ENCODE results near the gene DLGAP1. TPM values are rescaled to one million over a fixed set of nuclear protein-coding genes. Genes with fewer than 3 reads are reported as not detected.

The DLGAP1 gene
- total and polyA plus RNA-seq, 7 donors, result 0.13 to 2.6 (median 1.3) TPM; not detected in 1

- H3K36me3 ChIP-seq, result no peaks in the 10 kb centered on the region
- H3K4me3 ChIP-seq, result no peak overlapping the region
- no peak overlapping the region for H3K27ac ChIP-seq
- no peaks in the 10 kb centered on the region for H3K4me1 ChIP-seq
- WGBS, 2 donors, result 18 to 21% methylated on average over 3 of the region's 3 CpGs
- H3K9me3 ChIP-seq, result no peaks in the 10 kb centered on the region
- H3K27me3 ChIP-seq, result no peaks in the 10 kb centered on the region
- DNase-seq, result no peak
- TF ChIP-seq CTCF (IDR thresholded peaks at IDR 0.05) (no peak), EP300 (IDR thresholded peaks at IDR 0.05) (no peak)
- intact Hi-C loops (cut with DNase I), result no loop called here
Measured at GRCh38 chr18:4384932-4385331, 70.2 kb downstream of the DLGAP1 start.

- Histone ChIP-seq H3K4me3 (no peak overlapping the region), H3K27ac (no peak overlapping the region), H3K9me3 (peaks cover 0 to 3% (median 0%) of the 10 kb centered on the region in 4 donors), H3K27me3 (no peaks in the 10 kb centered on the region), H3K4me1 (no peaks in the 10 kb centered on the region), H3K36me3 (no peaks in the 10 kb centered on the region)
- intact Hi-C loops (cut with DNase I), result no loop called here
- TF ChIP-seq POLR2A (IDR thresholded peaks at IDR 0.05), result no peak
- no peak for TF ChIP-seq EP300 (IDR thresholded peaks at IDR 0.05)
- TF ChIP-seq POLR2AphosphoS5 (IDR thresholded peaks at IDR 0.05), result no peak
- no peak for TF ChIP-seq CTCF (IDR thresholded peaks at IDR 0.05)
- 63 to 76% methylated on average over 1 of the region's 1 CpG for WGBS, 2 donors
- DNase-seq, result no peak
Measured at GRCh38 chr18:4374564-4374963, 80.5 kb downstream of the DLGAP1 start.

- no peak for DNase-seq
- no peaks in the 10 kb centered on the region for H3K4me1 ChIP-seq
- H3K4me3 ChIP-seq, result no peak overlapping the region
- intact Hi-C loops (cut with DNase I), result no loop called here
- no peaks in the 10 kb centered on the region for H3K36me3 ChIP-seq
- H3K27me3 ChIP-seq, result no peaks in the 10 kb centered on the region
- H3K27ac ChIP-seq, result no peak overlapping the region
- H3K9me3 ChIP-seq, result peaks cover 0 to 3% (median 0%) of the 10 kb centered on the region in 4 donors
- TF ChIP-seq CTCF (IDR thresholded peaks at IDR 0.05) (no peak), POLR2A (IDR thresholded peaks at IDR 0.05) (no peak)
- WGBS, 2 donors, result 74 to 86% methylated on average over 4 of the region's 4 CpGs
Measured at GRCh38 chr18:4369705-4370104, 85.4 kb downstream of the DLGAP1 start.

DNA sequence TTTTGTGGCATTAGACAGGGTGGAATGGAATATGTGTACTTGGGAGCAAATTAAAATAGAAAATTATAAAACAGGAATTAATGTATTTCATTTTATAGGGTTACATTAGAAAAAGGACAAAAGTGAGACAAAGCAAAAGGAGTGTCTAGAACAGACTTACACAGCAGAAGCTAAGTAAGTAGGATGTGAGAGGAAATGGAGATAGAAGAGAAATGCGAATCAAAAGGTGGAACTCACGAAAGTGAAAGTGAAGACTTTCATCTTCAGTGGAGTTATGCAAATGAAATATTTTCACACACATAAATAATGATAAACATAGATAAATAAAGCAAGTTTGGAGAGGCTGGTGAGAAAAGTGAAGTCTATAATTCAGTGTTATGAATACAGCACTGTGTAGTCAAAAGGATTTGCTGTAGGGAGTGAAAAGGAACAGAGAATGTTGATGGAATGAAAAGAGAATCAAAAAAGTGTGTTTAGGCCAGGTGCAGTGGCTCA is 94.8 kb downstream of the DLGAP1 start:
- no peak for DNase-seq
- Histone ChIP-seq H3K27me3 (no peaks in the 10 kb centered on the region), H3K9me3 (peaks cover 0 to 3% (median 0%) of the 10 kb centered on the region in 4 donors), H3K36me3 (no peaks in the 10 kb centered on the region), H3K4me3 (no peak overlapping the region), H3K4me1 (no peaks in the 10 kb centered on the region), H3K27ac (no peak overlapping the region)
- 67 to 89% methylated on average over 2 of the region's 2 CpGs for WGBS, 2 donors
- intact Hi-C loops (cut with DNase I), result no loop called here
- no peak for TF ChIP-seq POLR2A (IDR thresholded peaks at IDR 0.05)
- no peak for TF ChIP-seq EP300 (IDR thresholded peaks at IDR 0.05)
- no peak for TF ChIP-seq POLR2AphosphoS5 (IDR thresholded peaks at IDR 0.05)
- no peak for TF ChIP-seq CTCF (IDR thresholded peaks at IDR 0.05)

DNA sequence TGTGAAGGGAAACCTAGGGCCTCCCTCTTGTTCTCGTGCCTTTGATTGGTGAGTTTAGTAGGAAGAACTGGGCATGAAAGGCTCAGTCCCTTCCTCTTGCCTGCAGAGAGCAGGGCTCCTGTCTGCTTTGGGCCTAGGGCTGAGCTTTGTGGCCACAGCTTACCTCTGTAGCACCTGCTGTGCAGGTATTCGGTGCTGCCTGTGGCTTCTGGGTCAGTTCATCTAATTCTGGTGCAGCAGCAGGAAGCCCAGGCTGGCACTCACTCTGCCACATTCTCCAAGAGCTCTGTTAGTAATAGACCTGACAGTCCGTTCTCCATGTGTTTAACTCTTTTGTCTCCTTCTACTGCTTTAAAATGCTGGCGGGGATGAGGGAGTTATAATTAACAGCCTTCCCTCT is 96.5 kb downstream of the DLGAP1 start:
- TF ChIP-seq CTCF (IDR thresholded peaks at IDR 0.05) (no peak), POLR2AphosphoS5 (IDR thresholded peaks at IDR 0.05) (no peak), EP300 (IDR thresholded peaks at IDR 0.05) (no peak), POLR2A (IDR thresholded peaks at IDR 0.05) (no peak)
- Histone ChIP-seq H3K4me3 (no peak overlapping the region), H3K27ac (no peak overlapping the region), H3K27me3 (peaks cover 0 to 5% (median 0%) of the 10 kb centered on the region in 3 donors), H3K4me1 (no peaks in the 10 kb centered on the region), H3K36me3 (no peaks in the 10 kb centered on the region), H3K9me3 (peaks cover 0 to 3% (median 0%) of the 10 kb centered on the region in 4 donors)
- no peak for DNase-seq
- WGBS, 2 donors, result 70 to 79% methylated on average over 4 of the region's 4 CpGs
- intact Hi-C loops (cut with DNase I), result no loop called here
